K562 (cell line): ENCODE measurements around the gene PPT2. TPM values are rescaled to one million over a fixed set of nuclear protein-coding genes. Genes with fewer than 3 reads are reported as not detected.

Experiments used
- CREBBP ChIP-seq: IDR thresholded peaks from one replicate; pipeline ENCODE4 v1.6.1; 2012; ENCODE audit warnings: low read depth, mild to moderate bottlenecking, control low read depth, inconsistent platforms, low read length
- EWSR1 ChIP-seq: fragments of 450-650 bp; IDR thresholded peaks from 2 replicates; pipeline ENCODE4 v1.6.1; 2018; ENCODE audit warnings: borderline replicate concordance, mild to moderate bottlenecking, low read depth, moderate library complexity; ENCODE audit not compliant: partially characterized antibody
- MLLT1 ChIP-seq, 2 experiments: fragments of 450-650 bp; IDR thresholded peaks; 2 replicates each; pipeline ENCODE4 v1.6.1; 2016
- OTX1 ChIP-seq: fragments of 450-650 bp; formaldehyde crosslinking; IDR thresholded peaks from 2 replicates; pipeline ENCODE4 v1.4.0; 2022; ENCODE audit warnings: mild to moderate bottlenecking
- PHB ChIP-seq: fragments of 250-450 bp; sonication (Bioruptor Pico); IDR thresholded peaks from 2 replicates; pipeline ENCODE4 v1.5.0; 2021
- PKNOX1 ChIP-seq: fragments of 450-650 bp; IDR thresholded peaks from 2 replicates; pipeline ENCODE4 v1.6.1; 2016
- RBM39 ChIP-seq: fragments of 200-400 bp; formaldehyde crosslinking; optimal IDR thresholded peaks from 2 replicates; pipeline ENCODE3; 2018; ENCODE audit warnings: low read depth, low read length
- SIN3B ChIP-seq: fragments of 450-650 bp; IDR thresholded peaks from 2 replicates; pipeline ENCODE4 v1.6.1; 2017; ENCODE audit warnings: low read depth, mild to moderate bottlenecking, moderate library complexity
- SMC3 ChIP-seq: conservative IDR thresholded peaks from 2 replicates; pipeline ENCODE4 v1.6.1; 2011; ENCODE audit warnings: low read depth, low read length, improper control_type of control experiment; ENCODE audit not compliant: insufficient read depth
- SRSF7 ChIP-seq: fragments of 200-400 bp; formaldehyde crosslinking; optimal IDR thresholded peaks from 2 replicates; pipeline ENCODE3; 2017; ENCODE audit warnings: mild to moderate bottlenecking, low read depth, low read length
- TAF15 ChIP-seq: fragments of 200-400 bp; formaldehyde crosslinking; IDR thresholded peaks from 2 replicates; pipeline ENCODE4 v1.6.1; 2017; ENCODE audit warnings: mild to moderate bottlenecking, low read depth, low read length, moderate library complexity
- TAF7 ChIP-seq: fragments of 450-650 bp; IDR thresholded peaks from 2 replicates; pipeline ENCODE4 v1.6.1; 2016; ENCODE audit warnings: missing genetic modification characterization, missing compliant biosample characterization
- YBX1 ChIP-seq: fragments of 450-650 bp; IDR thresholded peaks from 2 replicates; pipeline ENCODE4 v1.7.1; 2016; ENCODE audit warnings: mild to moderate bottlenecking
- ZBTB17 ChIP-seq: fragments of 450-650 bp; formaldehyde crosslinking; IDR thresholded peaks from 2 replicates; pipeline ENCODE4 v1.4.0; 2020; ENCODE audit warnings: mild to moderate bottlenecking
- ZBTB5 ChIP-seq: fragments of 450-650 bp; IDR thresholded peaks from 2 replicates; pipeline ENCODE4 v1.6.1; 2017; ENCODE audit warnings: antibody characterized with exemption
- ZNF124 ChIP-seq: sonication (generic); formaldehyde crosslinking; IDR thresholded peaks from 2 replicates; pipeline ENCODE4 v1.8.1; 2022; ENCODE audit warnings: missing genetic modification reagents
- ZNF212 ChIP-seq: fragments of 450-650 bp; formaldehyde crosslinking; IDR thresholded peaks from 2 replicates; pipeline ENCODE4 v1.4.0; 2020; ENCODE audit warnings: mild to moderate bottlenecking
- ZNF232 ChIP-seq: sonication (generic); formaldehyde crosslinking; IDR thresholded peaks from 2 replicates; pipeline ENCODE4 v1.8.0; 2022; ENCODE audit warnings: mild to moderate bottlenecking, missing genetic modification reagents
- polyA plus RNA-seq, 8 experiments: library from polyadenylated mRNA; depleted of rRNA in 4 of 8; stranded (reverse) in 5 of 8; unstranded in 3 of 8; fragments of >200 nt; fragmentation: Nextera tagmentation in 2 of 8; fragmentation: Illumina TruSeq in 1 of 8; extraction: Ambion mirVana in 2 of 8; extraction: Trizol in 1 of 8; gene quantifications; 2 replicates each; pipeline versions ENCODE4 v1.2.1 to v1.2.3, GENCODE V29; 2011 to 2014; ENCODE audit warnings: inconsistent platforms in 1 of 8, missing spikeins in 1 of 8
- total RNA-seq, 7 experiments: library from RNA; depleted of rRNA in 6 of 7; stranded (reverse); fragments of >200 nt in 6 of 7; fragmentation: Illumina TruSeq in 2 of 7; extraction: Trizol in 2 of 7; gene quantifications; 2 replicates each; pipeline versions ENCODE4 v1.2.1 to v1.2.3, GENCODE V29; 2011 to 2021; ENCODE audit warnings: low replicate concordance in 1 of 7
- TF ChIP-seq, protein P1 (sequence below): fragments of 250-450 bp; sonication (Bioruptor Pico); IDR thresholded peaks from 2 replicates; pipeline ENCODE4 v1.4.0; 2020
- TF ChIP-seq, protein P2 (sequence below): fragments of 450-650 bp; formaldehyde crosslinking; IDR thresholded peaks from 2 replicates; pipeline ENCODE4 v1.4.0; 2020; ENCODE audit warnings: mild to moderate bottlenecking, moderate library complexity

The PPT2 gene
- total and polyA plus RNA-seq, 9 of the 15 experiments (the other 6 are each of a cell fraction or from before 2014, with no cell fraction given) = 27.4 to 98.8 (median 69.9) TPM

GRCh38 chr6:32118782-32119628 lies 34.9 kb upstream of the PPT2 start (continued):
- TF ChIP-seq, protein P1, sequence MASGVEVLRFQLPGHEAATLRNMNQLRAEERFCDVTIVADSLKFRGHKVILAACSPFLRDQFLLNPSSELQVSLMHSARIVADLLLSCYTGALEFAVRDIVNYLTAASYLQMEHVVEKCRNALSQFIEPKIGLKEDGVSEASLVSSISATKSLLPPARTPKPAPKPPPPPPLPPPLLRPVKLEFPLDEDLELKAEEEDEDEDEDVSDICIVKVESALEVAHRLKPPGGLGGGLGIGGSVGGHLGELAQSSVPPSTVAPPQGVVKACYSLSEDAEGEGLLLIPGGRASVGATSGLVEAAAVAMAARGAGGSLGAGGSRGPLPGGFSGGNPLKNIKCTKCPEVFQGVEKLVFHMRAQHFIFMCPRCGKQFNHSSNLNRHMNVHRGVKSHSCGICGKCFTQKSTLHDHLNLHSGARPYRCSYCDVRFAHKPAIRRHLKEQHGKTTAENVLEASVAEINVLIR = no peak
- TF ChIP-seq PKNOX1 = peak; percentile 30; the same call in 1 of the 2 replicates
- peak; percentile 99 for TF ChIP-seq SMC3
- TF ChIP-seq OTX1 (CRISPR knock-in tag) = no peak
- no peak for TF ChIP-seq ZNF212 (CRISPR knock-in tag)
- TF ChIP-seq TAF15 = no peak
- TF ChIP-seq MLLT1 (IDR thresholded peaks at IDR 0.05) = no peak
- no peak for TF ChIP-seq SIN3B
- no peak for TF ChIP-seq EWSR1
- peak; percentile 50; the same call in 1 of the 2 replicates for TF ChIP-seq ZBTB17 (CRISPR knock-in tag)
- no peak for TF ChIP-seq PHB (CRISPR knock-in tag)
- TF ChIP-seq TAF7 (tag) = no peak
- TF ChIP-seq ZNF124 (CRISPR knock-in tag) = no peak
- TF ChIP-seq, protein P2, sequence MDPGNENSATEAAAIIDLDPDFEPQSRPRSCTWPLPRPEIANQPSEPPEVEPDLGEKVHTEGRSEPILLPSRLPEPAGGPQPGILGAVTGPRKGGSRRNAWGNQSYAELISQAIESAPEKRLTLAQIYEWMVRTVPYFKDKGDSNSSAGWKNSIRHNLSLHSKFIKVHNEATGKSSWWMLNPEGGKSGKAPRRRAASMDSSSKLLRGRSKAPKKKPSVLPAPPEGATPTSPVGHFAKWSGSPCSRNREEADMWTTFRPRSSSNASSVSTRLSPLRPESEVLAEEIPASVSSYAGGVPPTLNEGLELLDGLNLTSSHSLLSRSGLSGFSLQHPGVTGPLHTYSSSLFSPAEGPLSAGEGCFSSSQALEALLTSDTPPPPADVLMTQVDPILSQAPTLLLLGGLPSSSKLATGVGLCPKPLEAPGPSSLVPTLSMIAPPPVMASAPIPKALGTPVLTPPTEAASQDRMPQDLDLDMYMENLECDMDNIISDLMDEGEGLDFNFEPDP (CRISPR knock-in tag) = no peak
- no peak for TF ChIP-seq CREBBP
- no peak for TF ChIP-seq ZNF232
- TF ChIP-seq SRSF7 = no peak
- TF ChIP-seq ZBTB5 = no peak
- TF ChIP-seq YBX1 = no peak
- no peak for TF ChIP-seq RBM39
